ENCODE results near the gene ZNF808.

ZNF808 gene

DNA sequence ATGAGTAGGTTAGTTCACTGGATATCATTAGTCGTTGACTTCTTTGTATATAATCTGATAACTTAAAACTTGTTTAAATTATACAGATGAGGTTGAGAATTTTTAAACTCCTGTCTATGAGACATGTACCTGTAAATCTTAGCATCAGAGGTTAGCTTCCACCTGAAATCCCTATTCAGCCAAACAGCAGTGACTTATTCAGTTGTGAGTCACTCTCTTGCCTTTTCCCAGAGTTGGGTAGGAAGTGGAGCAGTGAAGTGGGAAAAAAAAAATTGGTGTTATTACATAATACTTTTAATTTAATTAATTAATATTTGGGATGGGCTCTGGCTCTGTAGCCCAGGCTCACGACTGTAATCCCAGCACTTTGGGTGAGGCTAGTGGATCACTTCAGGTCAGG lies 75.5 kb downstream of the ZNF808 start:
- H3K27me3 ChIP-seq: no peaks in the 10 kb centered on the region
- H3K4me2 ChIP-seq: peak overlapping the region; percentile 88 to 97 (median 96); a peak in 15 of 22 replicates
- H3K4me3 ChIP-seq: peak overlapping the region in 1 of 10 experiments; percentile 84; a peak in 1 of 20 replicates
- peaks cover 17 to 28% (median 22%) of the 10 kb centered on the region in 10 experiments for H3K4me1 ChIP-seq
- TF ChIP-seq Cebpa-rat (IDR thresholded peaks at IDR 0.05): no peak
- peaks cover 35 to 51% (median 42%) of the 10 kb centered on the region in 11 experiments; a peak in 21 of 22 replicates for H3K9me3 ChIP-seq (replicated peaks in 1 of 11)
- no peak overlapping the region for H3K9ac ChIP-seq
- H4K20me1 ChIP-seq: peaks cover 0 to 39% (median 8%) of the 10 kb centered on the region in 11 experiments; a peak in 7 of 22 replicates
- no peak overlapping the region for H3K27ac ChIP-seq
- peaks cover 33 to 69% (median 52%) of the 10 kb centered on the region in 11 experiments for H3K36me3 ChIP-seq

DNA sequence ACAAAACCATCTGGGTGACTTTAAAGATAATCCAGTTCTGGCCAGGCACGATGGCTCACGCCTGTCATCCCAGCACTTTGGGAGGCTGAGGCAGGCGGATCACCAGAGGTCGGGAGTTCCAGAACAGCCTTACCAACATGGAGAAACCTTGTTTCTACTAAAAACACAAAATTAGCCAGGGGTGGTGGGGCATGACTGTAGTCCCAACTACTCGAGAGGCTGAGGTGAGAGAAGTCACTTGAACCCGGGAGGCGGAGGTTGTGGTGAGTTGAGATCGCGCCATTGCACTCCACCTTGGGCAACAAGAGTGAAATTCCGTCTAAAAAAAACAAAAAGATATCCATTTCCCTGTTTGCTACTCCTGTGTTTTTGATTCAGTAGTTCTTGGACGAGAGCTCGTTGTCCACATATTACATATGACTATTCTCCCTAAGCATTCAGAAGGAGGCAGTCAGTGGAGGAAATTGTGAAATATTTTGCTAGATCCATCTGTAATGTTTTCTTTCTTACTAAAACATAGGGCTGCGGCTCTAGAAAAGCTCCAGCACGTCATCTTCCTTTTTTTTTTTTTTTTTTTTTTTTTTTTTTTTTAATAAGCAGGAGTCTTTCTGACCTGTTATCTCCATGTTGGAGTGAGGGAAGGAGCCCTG lies 76.2 kb downstream of the ZNF808 start:
- H3K4me2 ChIP-seq: peak overlapping the region in 2 of 11 experiments; percentile 3 to 96; a peak in 1 of 22 replicates
- peaks cover 17 to 28% (median 22%) of the 10 kb centered on the region in 10 experiments for H3K4me1 ChIP-seq
- H4K20me1 ChIP-seq: peaks cover 0 to 39% (median 8%) of the 10 kb centered on the region in 11 experiments; a peak in 7 of 22 replicates
- no peak for TF ChIP-seq Cebpa-rat (IDR thresholded peaks at IDR 0.05)
- H3K9me3 ChIP-seq (replicated peaks in 1 of 11): peaks cover 39 to 55% (median 46%) of the 10 kb centered on the region in 11 experiments; a peak in 21 of 22 replicates
- peaks cover 32 to 66% (median 52%) of the 10 kb centered on the region in 11 experiments for H3K36me3 ChIP-seq
- H3K4me3 ChIP-seq: no peak overlapping the region
- no peak overlapping the region for H3K27ac ChIP-seq
- H3K27me3 ChIP-seq: no peaks in the 10 kb centered on the region
- H3K9ac ChIP-seq: no peak overlapping the region
